ENCODE measurements around the gene CTNNAL1.

DNA sequence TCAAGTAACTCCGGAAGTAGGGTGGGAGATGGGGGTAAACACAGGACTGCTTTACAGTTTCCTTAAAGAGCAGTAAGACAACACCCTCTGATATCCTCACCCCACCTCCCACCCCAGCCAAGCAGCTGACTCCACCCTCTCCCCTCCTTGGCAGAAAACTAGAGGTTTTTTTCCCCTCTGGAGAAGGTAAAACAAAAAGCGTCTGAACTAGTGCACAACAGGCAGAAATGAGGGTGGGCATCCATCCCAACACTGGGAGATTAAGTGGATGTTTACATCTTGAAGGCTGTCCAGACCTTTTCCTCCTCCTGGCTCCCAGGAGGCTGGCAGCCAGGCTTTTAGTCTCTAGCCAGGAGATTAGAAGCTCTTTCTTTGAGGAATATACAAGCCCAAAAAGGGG is 13.9 kb upstream of the CTNNAL1 start:
- TF ChIP-seq RAD21 (conservative IDR thresholded peaks at IDR 0.05) (no peak), EZH2 (IDR thresholded peaks at IDR 0.05; ENCODE audit: borderline replicate concordance, insufficient read depth, low read length, poor library complexity, severe bottlenecking) (no peak)
- TF ChIP-seq, protein P1, sequence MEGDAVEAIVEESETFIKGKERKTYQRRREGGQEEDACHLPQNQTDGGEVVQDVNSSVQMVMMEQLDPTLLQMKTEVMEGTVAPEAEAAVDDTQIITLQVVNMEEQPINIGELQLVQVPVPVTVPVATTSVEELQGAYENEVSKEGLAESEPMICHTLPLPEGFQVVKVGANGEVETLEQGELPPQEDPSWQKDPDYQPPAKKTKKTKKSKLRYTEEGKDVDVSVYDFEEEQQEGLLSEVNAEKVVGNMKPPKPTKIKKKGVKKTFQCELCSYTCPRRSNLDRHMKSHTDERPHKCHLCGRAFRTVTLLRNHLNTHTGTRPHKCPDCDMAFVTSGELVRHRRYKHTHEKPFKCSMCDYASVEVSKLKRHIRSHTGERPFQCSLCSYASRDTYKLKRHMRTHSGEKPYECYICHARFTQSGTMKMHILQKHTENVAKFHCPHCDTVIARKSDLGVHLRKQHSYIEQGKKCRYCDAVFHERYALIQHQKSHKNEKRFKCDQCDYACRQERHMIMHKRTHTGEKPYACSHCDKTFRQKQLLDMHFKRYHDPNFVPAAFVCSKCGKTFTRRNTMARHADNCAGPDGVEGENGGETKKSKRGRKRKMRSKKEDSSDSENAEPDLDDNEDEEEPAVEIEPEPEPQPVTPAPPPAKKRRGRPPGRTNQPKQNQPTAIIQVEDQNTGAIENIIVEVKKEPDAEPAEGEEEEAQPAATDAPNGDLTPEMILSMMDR (IDR thresholded peaks at IDR 0.05; ENCODE audit: poor library complexity, severe bottlenecking): no peak
